ENCODE measurements around the gene FOXK2.
"Not testable (repeated sequence)": the region's sequence is repeated elsewhere in the genome, so short reads cannot be mapped to it uniquely, and the experiment has no call there.

The FOXK2 gene

GRCh38 chr17:82565551-82565950, 46.0 kb downstream of the FOXK2 start:
- DNase-seq, result no peak

- no peak for DNase-seq
Measured at GRCh38 chr17:82566129-82566960, 46.8 kb downstream of the FOXK2 start.

GRCh38 chr17:82567286-82567685, 47.8 kb downstream of the FOXK2 start:
- no peak for DNase-seq

- no peak for DNase-seq
Measured at GRCh38 chr17:82568997-82569393, 49.5 kb downstream of the FOXK2 start.

GRCh38 chr17:82569621-82570020, 50.1 kb downstream of the FOXK2 start:
- no peak for DNase-seq

- no peak for DNase-seq
Measured at GRCh38 chr17:82570277-82570676, 50.7 kb downstream of the FOXK2 start.

- DNase-seq, result no peak
Measured at GRCh38 chr17:82571855-82572254, 52.3 kb downstream of the FOXK2 start.

GRCh38 chr17:82574041-82574440, 54.5 kb downstream of the FOXK2 start:
- DNase-seq, result no peak

- not testable (repeated sequence) for DNase-seq
Measured at GRCh38 chr17:82575581-82576221, 56.2 kb downstream of the FOXK2 start.

- no peak for DNase-seq
Measured at GRCh38 chr17:82577300-82577699, 57.8 kb downstream of the FOXK2 start.

- not testable (repeated sequence) for DNase-seq
Measured at GRCh38 chr17:82579969-82580368, 60.4 kb downstream of the FOXK2 start.

GRCh38 chr17:82582213-82582612, 62.7 kb downstream of the FOXK2 start:
- no peak for DNase-seq

- no peak for DNase-seq
Measured at GRCh38 chr17:82582709-82583108, 63.2 kb downstream of the FOXK2 start.

GRCh38 chr17:82583720-82584234, 64.2 kb downstream of the FOXK2 start:
- DNase-seq, result no peak

GRCh38 chr17:82585935-82586575, 66.5 kb downstream of the FOXK2 start:
- DNase-seq, result peak in 1 of 6 experiments; percentile 13

GRCh38 chr17:82586576-82587233, 67.2 kb downstream of the FOXK2 start:
- no peak for DNase-seq

GRCh38 chr17:82587234-82588086, 67.9 kb downstream of the FOXK2 start:
- DNase-seq, result no peak

GRCh38 chr17:82588266-82589175, 69.0 kb downstream of the FOXK2 start:
- DNase-seq, result no peak

- no peak for DNase-seq
Measured at GRCh38 chr17:82589851-82590180, 70.3 kb downstream of the FOXK2 start.

- DNase-seq, result no peak
Measured at GRCh38 chr17:82590216-82590615, 70.7 kb downstream of the FOXK2 start.

GRCh38 chr17:82590881-82591539, 71.5 kb downstream of the FOXK2 start:
- DNase-seq, result no peak
